Lower leg skin (tissue), 4 donors: ENCODE results near the gene KLKB1. TPM values are rescaled to one million over a fixed set of nuclear protein-coding genes. Genes with fewer than 3 reads are reported as not detected.
"Not testable (repeated sequence)": the region's sequence is repeated elsewhere in the genome, so short reads cannot be mapped to it uniquely, and the experiment has no call there.

Source experiments
- DNase-seq, 2 donors: peaks; one replicate each; pipeline ENCODE4 v3.0.0-alpha.2; 2019; ENCODE audit warnings: low spot score in 2 of 2
- H3K4me3 ChIP-seq: fragments of 200-600 bp; sonication (generic); 2 replicates; pipeline ENCODE4 v1.5.1; 2017; ENCODE audit warnings: mild to moderate bottlenecking, low read depth; ENCODE audit not compliant: poor library complexity, severe bottlenecking
- CTCF ChIP-seq, 3 donors: fragments of 450-650 bp; IDR thresholded peaks; one replicate each; pipeline ENCODE4 v1.5.1; 2016; ENCODE audit warnings: antibody characterized with exemption in 3 of 3, mild to moderate bottlenecking in 3 of 3, moderate library complexity in 2 of 3
- POLR2A ChIP-seq, 2 donors: fragments of 450-650 bp; IDR thresholded peaks; one replicate each; pipeline ENCODE4 v1.6.1; 2016 to 2017; ENCODE audit warnings: antibody characterized with exemption in 2 of 2, mild to moderate bottlenecking in 1 of 2, moderate library complexity in 1 of 2
- WGBS, 2 donors: methylation state at CpG; one replicate each; pipeline ENCODE4 v1.1.5; 2018; 5-methylcytosine and 5-hydroxymethylcytosine counted together
- intact Hi-C: fragments of 100-400 bp; cut with DNase I; formaldehyde crosslinking; loops from one replicate; pipeline ENCODE4 v1.15.0; 2023; ENCODE audit warnings: low total_unique reads
- total RNA-seq, 4 donors: library from RNA; depleted of rRNA; stranded (reverse); fragments of >200 nt; gene quantifications; one replicate each; pipeline ENCODE4 v1.1.0, GENCODE V29; 2016

KLKB1 gene
- total RNA-seq, 4 donors from 2014 or later, result 0.26 TPM; not detected in 3

- intact Hi-C loops, result no loop called here
- H3K4me3 ChIP-seq, result no peak overlapping the region
- TF ChIP-seq CTCF (IDR thresholded peaks at IDR 0.05) (no peak), POLR2A (IDR thresholded peaks at IDR 0.05) (no peak)
- no peak for DNase-seq
- WGBS, 2 donors, result 69 to 73% methylated on average over 7 of the region's 7 CpGs
These were observed 13.1 kb downstream of the KLKB1 start for GRCh38 chr4:186240452-186240847.

GRCh38 chr4:186240848-186241491 is 13.7 kb downstream of the KLKB1 start:
- H3K4me3 ChIP-seq, result no peak overlapping the region
- intact Hi-C loops, result no loop called here
- no peak for TF ChIP-seq POLR2A (IDR thresholded peaks at IDR 0.05)
- TF ChIP-seq CTCF (IDR thresholded peaks at IDR 0.05), result no peak
- WGBS, 2 donors, result 71 to 77% methylated on average over 7 of the region's 7 CpGs
- DNase-seq, result no peak

- DNase-seq, result no peak
- TF ChIP-seq CTCF (IDR thresholded peaks at IDR 0.05) (no peak), POLR2A (IDR thresholded peaks at IDR 0.05) (no peak)
- intact Hi-C loops, result no loop called here
- H3K4me3 ChIP-seq, result no peak overlapping the region
- 86 to 93% methylated on average over 4 of the region's 4 CpGs for WGBS, 2 donors
These were observed 14.3 kb downstream of the KLKB1 start for GRCh38 chr4:186241616-186242015.

- DNase-seq, intact Hi-C loops, H3K4me3 ChIP-seq: not testable (repeated sequence)
- 80 to 90% methylated on average over 10 of the region's 10 CpGs for WGBS, 2 donors
These were observed 14.7 kb downstream of the KLKB1 start for GRCh38 chr4:186242031-186242430.

- intact Hi-C loops, result no loop called here
- no peak for DNase-seq
- 88% methylated on average over 2 of the region's 2 CpGs for WGBS, 2 donors
- no peak for TF ChIP-seq CTCF (IDR thresholded peaks at IDR 0.05)
- H3K4me3 ChIP-seq, result no peak overlapping the region
These were observed 16.0 kb downstream of the KLKB1 start for GRCh38 chr4:186243331-186243730.

- intact Hi-C loops, result no loop called here
- TF ChIP-seq POLR2A (IDR thresholded peaks at IDR 0.05), result no peak
- no peak for TF ChIP-seq CTCF (IDR thresholded peaks at IDR 0.05)
- no peak for DNase-seq
- 80 to 85% methylated on average over 5 of the region's 5 CpGs for WGBS, 2 donors
- H3K4me3 ChIP-seq, result no peak overlapping the region
These were observed 17.5 kb downstream of the KLKB1 start for GRCh38 chr4:186244835-186245234.

- DNase-seq, H3K4me3 ChIP-seq, intact Hi-C loops: not testable (repeated sequence)
- WGBS, 2 donors, result 86 to 89% methylated on average over 9 of the region's 9 CpGs
These were observed 19.9 kb downstream of the KLKB1 start for GRCh38 chr4:186247062-186247752.
